ENCODE measurements around the gene FA2H.
"Not testable (repeated sequence)": the region's sequence is repeated elsewhere in the genome, so short reads cannot be mapped to it uniquely, and the experiment has no call there.

FA2H gene

DNA sequence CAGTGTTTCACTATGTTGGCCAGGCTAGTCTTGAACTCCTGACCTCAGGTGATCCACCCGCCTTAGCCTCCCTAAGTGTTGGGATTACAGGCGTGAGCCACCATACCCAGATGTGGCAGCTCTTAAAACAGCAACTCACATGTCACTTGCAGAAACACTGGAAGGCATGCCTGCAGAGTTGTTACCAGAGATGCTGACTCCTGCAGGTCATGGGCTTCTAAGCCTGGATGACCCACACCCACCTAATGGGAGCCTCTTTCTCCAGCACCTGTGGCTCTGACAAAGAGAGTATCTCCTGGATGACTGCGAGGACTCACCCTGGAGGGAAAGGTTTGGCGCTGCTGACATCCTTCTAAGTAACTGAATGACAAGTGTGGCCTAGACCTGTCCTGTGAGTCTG is 96.8 kb downstream of the FA2H start:
- Histone ChIP-seq H3K4me3 (ENCODE audit: low read depth, low read length) (no peak overlapping the region), H3K27me3 (ENCODE audit: control insufficient read depth, insufficient read depth, low read length) (no peaks in the 10 kb centered on the region), H3K27ac (ENCODE audit: low read depth, low read length) (no peak overlapping the region)

GRCh38 chr16:74673876-74674275 is 100.7 kb downstream of the FA2H start:
- Histone ChIP-seq H3K27ac (ENCODE audit: low read depth, low read length) (no peak overlapping the region), H3K27me3 (ENCODE audit: control insufficient read depth, insufficient read depth, low read length) (no peaks in the 10 kb centered on the region), H3K36me3 (ENCODE audit: control insufficient read depth, insufficient read depth, low read length) (no peaks in the 10 kb centered on the region), H3K4me1 (ENCODE audit: control insufficient read depth, insufficient read depth, low read length) (no peaks in the 10 kb centered on the region), H3K9ac (ENCODE audit: low read depth, low read length) (no peak overlapping the region), H3K9me3 (ENCODE audit: control insufficient read depth, insufficient read depth, low read length) (no peaks in the 10 kb centered on the region), H3K4me3 (ENCODE audit: low read depth, low read length) (no peak overlapping the region)

More for the DNA sequence above, 96.8 kb downstream of the FA2H start:
- Histone ChIP-seq H3K9ac (ENCODE audit: low read depth, low read length) (no peak overlapping the region), H3K36me3 (ENCODE audit: control insufficient read depth, insufficient read depth, low read length) (no peaks in the 10 kb centered on the region), H3K4me1 (ENCODE audit: control insufficient read depth, insufficient read depth, low read length) (no peaks in the 10 kb centered on the region), H3K9me3 (ENCODE audit: control insufficient read depth, insufficient read depth, low read length) (no peaks in the 10 kb centered on the region)

DNA sequence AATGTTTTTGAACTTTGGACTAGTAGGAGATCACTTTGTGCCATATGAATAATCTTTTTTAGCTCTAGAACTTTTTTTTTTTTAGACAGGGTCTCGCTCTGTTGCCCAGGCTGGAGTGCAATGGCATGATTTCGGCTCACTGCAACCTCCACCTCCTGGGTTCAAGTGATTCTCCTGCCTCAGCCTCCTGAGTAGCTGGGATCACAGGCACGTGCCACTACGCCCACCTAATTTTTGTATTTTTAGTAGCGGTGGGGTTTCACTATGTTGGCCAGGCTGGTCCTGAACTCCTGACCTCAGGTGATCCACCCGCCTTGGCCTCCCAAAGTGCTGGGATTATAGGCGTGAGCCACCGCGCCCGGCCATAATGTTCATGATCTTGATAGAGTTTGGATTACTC is 105.7 kb downstream of the FA2H start:
- not testable (repeated sequence) for H3K9ac ChIP-seq (ENCODE audit: low read depth, low read length); H3K4me3 ChIP-seq (ENCODE audit: low read depth, low read length); H3K27me3 ChIP-seq (ENCODE audit: control insufficient read depth, insufficient read depth, low read length); H3K9me3 ChIP-seq (ENCODE audit: control insufficient read depth, insufficient read depth, low read length); H3K27ac ChIP-seq (ENCODE audit: low read depth, low read length); H3K4me1 ChIP-seq (ENCODE audit: control insufficient read depth, insufficient read depth, low read length)
- H3K36me3 ChIP-seq (ENCODE audit: control insufficient read depth, insufficient read depth, low read length) = peaks cover 13% of the 10 kb centered on the region

DNA sequence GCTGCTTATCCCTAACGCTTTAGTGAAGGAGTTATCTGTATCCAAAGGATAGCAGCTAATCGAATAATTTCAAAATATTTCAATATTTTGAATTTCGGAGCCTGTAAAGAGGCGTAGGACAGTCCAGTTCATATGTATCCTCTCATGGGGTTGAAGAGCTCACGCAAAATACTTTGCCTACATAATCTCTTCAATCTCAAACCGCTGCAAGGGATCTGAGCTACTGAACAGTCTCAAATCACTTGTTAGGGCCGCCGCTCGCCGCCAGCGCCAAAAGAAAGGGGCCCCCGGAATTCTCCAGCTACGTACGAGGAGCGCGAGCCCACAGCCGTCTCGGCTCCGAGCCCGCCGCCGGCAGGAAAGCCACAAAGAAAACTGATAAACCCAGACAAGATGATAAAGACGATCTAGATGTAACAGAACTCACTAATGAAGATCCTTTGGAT is 107.3 kb downstream of the FA2H start:
- Histone ChIP-seq H3K27ac (ENCODE audit: low read depth, low read length) (peak overlapping the region; percentile 71), H3K9ac (ENCODE audit: low read depth, low read length) (peak overlapping the region; percentile 85), H3K4me3 (ENCODE audit: low read depth, low read length) (peak overlapping the region; percentile 90), H3K4me1 (ENCODE audit: control insufficient read depth, insufficient read depth, low read length) (peaks cover 8% of the 10 kb centered on the region), H3K27me3 (ENCODE audit: control insufficient read depth, insufficient read depth, low read length) (no peaks in the 10 kb centered on the region), H3K9me3 (ENCODE audit: control insufficient read depth, insufficient read depth, low read length) (no peaks in the 10 kb centered on the region), H3K36me3 (ENCODE audit: control insufficient read depth, insufficient read depth, low read length) (peaks cover 29% of the 10 kb centered on the region)

DNA sequence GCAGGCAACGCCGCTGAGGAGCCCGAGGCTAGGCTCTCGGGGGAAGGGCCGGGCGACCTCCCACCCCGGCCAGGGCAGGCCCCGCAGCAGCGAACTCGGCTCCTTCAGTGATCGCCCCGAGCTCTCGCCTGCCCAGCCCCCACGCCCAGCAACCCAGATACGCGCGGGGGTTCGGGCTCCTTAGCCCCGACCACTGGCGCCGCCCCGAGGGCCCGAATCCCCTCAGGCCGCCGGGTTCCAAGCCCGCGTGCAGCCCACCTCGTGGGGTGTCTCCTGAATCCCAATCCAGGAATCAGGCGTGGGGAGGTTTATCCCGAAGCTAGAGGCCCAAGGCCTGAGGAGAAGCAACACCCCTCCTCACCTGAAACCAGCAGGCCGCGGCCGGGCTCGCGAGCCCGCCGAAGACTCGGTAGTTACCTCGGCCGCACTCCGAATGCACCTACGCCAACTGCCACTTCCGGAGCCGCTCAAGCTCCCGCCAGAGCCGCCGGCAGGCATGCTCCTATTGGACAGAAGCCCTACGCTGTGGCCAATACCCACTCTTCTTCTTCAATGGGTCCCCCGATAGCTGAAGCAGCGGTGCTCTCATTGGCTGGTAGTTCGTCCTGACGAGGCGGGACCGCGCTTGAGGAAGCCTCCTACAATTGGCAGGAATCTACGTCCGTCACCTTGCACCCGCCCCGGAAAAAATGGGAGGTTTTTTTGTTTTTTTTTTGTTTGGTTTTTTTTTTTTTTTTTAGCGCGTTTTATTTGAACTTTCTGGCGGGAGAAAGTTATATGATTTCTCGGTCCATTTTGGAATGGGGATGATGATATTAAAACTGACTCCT is 108.0 kb downstream of the FA2H start, which contains the start of gene RFWD3:
Gene RFWD3, minus strand, starts transcription at position 453 of the 830 bp plus-strand sequence. CDS start 5,428 bp downstream, outside the sequence.
- Histone ChIP-seq H3K9me3 (ENCODE audit: control insufficient read depth, insufficient read depth, low read length) (no peaks in the 10 kb centered on the region), H3K36me3 (ENCODE audit: control insufficient read depth, insufficient read depth, low read length) (peaks cover 35% of the 10 kb centered on the region), H3K4me3 (ENCODE audit: low read depth, low read length) (peak within 1 kb of the TSS; percentile 90), H3K27ac (ENCODE audit: low read depth, low read length) (peak within 1 kb of the TSS; percentile 95), H3K4me1 (ENCODE audit: control insufficient read depth, insufficient read depth, low read length) (peaks cover 8% of the 10 kb centered on the region), H3K9ac (ENCODE audit: low read depth, low read length) (peak within 1 kb of the TSS; percentile 95), H3K27me3 (ENCODE audit: control insufficient read depth, insufficient read depth, low read length) (no peaks in the 10 kb centered on the region)

DNA sequence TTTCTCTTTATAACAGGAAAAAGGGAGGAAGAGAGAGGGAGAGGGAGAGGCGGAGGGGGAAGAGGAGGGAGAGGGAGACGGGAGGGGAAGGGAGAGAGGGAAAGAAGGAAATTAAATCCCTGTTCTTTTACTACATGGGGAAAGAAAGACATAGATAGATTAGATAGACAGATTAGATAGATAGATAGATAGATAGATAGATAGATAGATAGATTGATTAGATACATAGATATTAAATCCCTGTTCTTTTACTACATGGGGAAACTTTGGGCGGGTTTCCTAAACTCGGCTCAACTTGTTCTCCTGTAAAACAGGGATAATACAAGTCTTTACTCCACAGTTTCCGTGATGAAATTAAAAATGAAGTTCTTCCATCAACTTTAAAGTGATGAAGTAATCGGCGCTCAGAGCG is 108.6 kb downstream of the FA2H start:
- Histone ChIP-seq H3K36me3 (ENCODE audit: control insufficient read depth, insufficient read depth, low read length) (peaks cover 41% of the 10 kb centered on the region), H3K4me3 (ENCODE audit: low read depth, low read length) (peak overlapping the region; percentile 90), H3K27ac (ENCODE audit: low read depth, low read length) (peak overlapping the region; percentile 95), H3K9ac (ENCODE audit: low read depth, low read length) (peak overlapping the region; percentile 95), H3K27me3 (ENCODE audit: control insufficient read depth, insufficient read depth, low read length) (no peaks in the 10 kb centered on the region), H3K4me1 (ENCODE audit: control insufficient read depth, insufficient read depth, low read length) (peaks cover 8% of the 10 kb centered on the region), H3K9me3 (ENCODE audit: control insufficient read depth, insufficient read depth, low read length) (no peaks in the 10 kb centered on the region)

Data from HUES48 (cell line).